ENCODE results near the gene PLB1. TPM values are rescaled to one million over a fixed set of nuclear protein-coding genes. Genes with fewer than 3 reads are reported as not detected.

The PLB1 gene
- polyA plus RNA-seq, 1 donor from 2014 or later = 2.8 TPM

DNA sequence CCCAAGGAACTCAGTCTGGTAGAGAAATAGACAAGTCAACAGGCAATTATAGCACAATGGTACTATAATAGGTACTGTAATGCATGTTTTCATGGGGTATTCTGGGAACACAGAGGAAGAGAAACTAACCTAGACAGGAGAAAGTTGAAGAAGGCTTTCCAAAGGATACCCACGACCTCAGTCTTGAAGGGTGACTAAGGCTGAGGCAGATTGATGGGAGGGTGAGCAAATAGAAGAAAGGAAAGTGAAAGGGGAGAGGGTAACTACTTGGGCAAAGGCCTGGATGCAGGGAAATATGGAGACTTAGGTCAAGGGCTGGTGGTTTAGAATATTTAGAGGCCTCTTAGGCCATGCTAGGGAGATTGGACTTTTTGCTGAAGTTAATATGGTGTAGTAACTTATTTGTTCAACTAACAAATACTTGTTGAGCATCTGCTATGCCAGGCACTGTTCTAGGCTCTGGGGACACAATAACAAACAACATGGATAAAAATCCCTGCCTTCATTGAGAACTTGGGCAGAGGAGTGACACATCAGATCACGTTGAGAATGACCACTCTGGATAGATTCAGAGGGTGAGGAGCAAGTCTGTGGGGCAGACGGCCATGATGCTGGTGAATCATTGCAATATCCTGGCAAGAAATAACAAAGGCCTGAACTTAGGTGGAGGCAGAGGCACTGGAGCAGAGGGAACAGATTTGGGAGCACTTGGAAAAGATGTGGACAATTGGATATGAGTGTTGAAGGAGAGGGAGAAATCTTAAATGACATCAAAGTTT, 56.4 kb downstream of the PLB1 start:
- H3K36me3 ChIP-seq (ENCODE audit: insufficient read depth, low read length) = no peaks in the 10 kb centered on the region
- no peaks in the 10 kb centered on the region for H4K20me1 ChIP-seq (ENCODE audit: insufficient read depth)
- H3K9me3 ChIP-seq (ENCODE audit: low read length) = no peaks in the 10 kb centered on the region
- no peak overlapping the region for H2AFZ ChIP-seq (ENCODE audit: low read depth, low read length)
- TF ChIP-seq REST (IDR thresholded peaks at IDR 0.05; ENCODE audit: borderline replicate concordance) = no peak
- no peak for TF ChIP-seq SMC3 (conservative IDR thresholded peaks at IDR 0.05; ENCODE audit: poor library complexity)
- no peak for TF ChIP-seq EP300 (conservative IDR thresholded peaks at IDR 0.05; ENCODE audit: poor library complexity, severe bottlenecking)
- no peak for TF ChIP-seq RAD21 (conservative IDR thresholded peaks at IDR 0.05)
- no peak for TF ChIP-seq EZH2 (IDR thresholded peaks at IDR 0.05; ENCODE audit: borderline replicate concordance, insufficient read depth, low read length, poor library complexity, severe bottlenecking)
- no peak for TF ChIP-seq POLR2AphosphoS5 (IDR thresholded peaks at IDR 0.05)
- no peak for TF ChIP-seq MXI1 (conservative IDR thresholded peaks at IDR 0.05; ENCODE audit: poor library complexity, severe bottlenecking)
- TF ChIP-seq TAF1 (IDR thresholded peaks at IDR 0.05; ENCODE audit: low read depth) = no peak
- TF ChIP-seq, protein P1, sequence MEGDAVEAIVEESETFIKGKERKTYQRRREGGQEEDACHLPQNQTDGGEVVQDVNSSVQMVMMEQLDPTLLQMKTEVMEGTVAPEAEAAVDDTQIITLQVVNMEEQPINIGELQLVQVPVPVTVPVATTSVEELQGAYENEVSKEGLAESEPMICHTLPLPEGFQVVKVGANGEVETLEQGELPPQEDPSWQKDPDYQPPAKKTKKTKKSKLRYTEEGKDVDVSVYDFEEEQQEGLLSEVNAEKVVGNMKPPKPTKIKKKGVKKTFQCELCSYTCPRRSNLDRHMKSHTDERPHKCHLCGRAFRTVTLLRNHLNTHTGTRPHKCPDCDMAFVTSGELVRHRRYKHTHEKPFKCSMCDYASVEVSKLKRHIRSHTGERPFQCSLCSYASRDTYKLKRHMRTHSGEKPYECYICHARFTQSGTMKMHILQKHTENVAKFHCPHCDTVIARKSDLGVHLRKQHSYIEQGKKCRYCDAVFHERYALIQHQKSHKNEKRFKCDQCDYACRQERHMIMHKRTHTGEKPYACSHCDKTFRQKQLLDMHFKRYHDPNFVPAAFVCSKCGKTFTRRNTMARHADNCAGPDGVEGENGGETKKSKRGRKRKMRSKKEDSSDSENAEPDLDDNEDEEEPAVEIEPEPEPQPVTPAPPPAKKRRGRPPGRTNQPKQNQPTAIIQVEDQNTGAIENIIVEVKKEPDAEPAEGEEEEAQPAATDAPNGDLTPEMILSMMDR (IDR thresholded peaks at IDR 0.05; ENCODE audit: poor library complexity, severe bottlenecking) = no peak
- H3K4me3 ChIP-seq (ENCODE audit: low read length) = no peak overlapping the region
- no peaks in the 10 kb centered on the region for H3K9me2 ChIP-seq (ENCODE audit: insufficient read depth, low read length)
- H3K9ac ChIP-seq (ENCODE audit: low read length) = no peak overlapping the region
- no peak overlapping the region for H3K27ac ChIP-seq (ENCODE audit: low read length)
- no peaks in the 10 kb centered on the region for H3K27me3 ChIP-seq (ENCODE audit: insufficient read depth, low read depth, low read length)
- H3K79me2 ChIP-seq (replicated peaks; ENCODE audit: insufficient read depth, low read length) = no peaks in the 10 kb centered on the region
- H3F3A ChIP-seq (ENCODE audit: insufficient read depth, low read length, poor library complexity, severe bottlenecking) = no peaks in the 10 kb centered on the region
- H3K4me2 ChIP-seq (ENCODE audit: low read length) = no peak overlapping the region

DNA sequence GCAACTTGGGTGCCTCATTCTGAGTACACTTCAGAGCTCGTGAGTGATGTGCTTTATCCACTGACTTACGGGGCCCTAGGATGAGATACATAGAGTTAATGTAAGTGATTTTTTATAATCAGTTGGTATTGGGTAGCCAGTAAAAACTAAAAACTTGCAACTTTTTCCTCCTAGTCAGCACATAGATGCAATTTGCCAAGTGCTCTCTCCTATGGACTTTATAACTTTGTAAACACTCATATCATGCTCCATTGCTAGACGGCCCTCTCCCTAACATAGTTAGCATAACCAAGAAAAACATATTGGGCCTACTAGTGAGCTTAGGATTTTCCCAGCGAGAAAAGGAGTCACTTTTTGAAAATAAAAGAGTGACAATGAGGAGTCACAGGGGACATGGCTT, 60.4 kb downstream of the PLB1 start:
- no peaks in the 10 kb centered on the region for H3K27me3 ChIP-seq (ENCODE audit: insufficient read depth, low read depth, low read length)
- no peak for TF ChIP-seq REST (IDR thresholded peaks at IDR 0.05; ENCODE audit: borderline replicate concordance)
- no peak for TF ChIP-seq RAD21 (conservative IDR thresholded peaks at IDR 0.05)
- TF ChIP-seq SMC3 (conservative IDR thresholded peaks at IDR 0.05; ENCODE audit: poor library complexity) = no peak
- no peak for TF ChIP-seq EZH2 (IDR thresholded peaks at IDR 0.05; ENCODE audit: borderline replicate concordance, insufficient read depth, low read length, poor library complexity, severe bottlenecking)
- TF ChIP-seq, protein P1 (IDR thresholded peaks at IDR 0.05; ENCODE audit: poor library complexity, severe bottlenecking) = no peak
- TF ChIP-seq POLR2AphosphoS5 (IDR thresholded peaks at IDR 0.05) = no peak
- no peak for TF ChIP-seq MXI1 (conservative IDR thresholded peaks at IDR 0.05; ENCODE audit: poor library complexity, severe bottlenecking)
- TF ChIP-seq TAF1 (IDR thresholded peaks at IDR 0.05; ENCODE audit: low read depth) = no peak
- TF ChIP-seq EP300 (conservative IDR thresholded peaks at IDR 0.05; ENCODE audit: poor library complexity, severe bottlenecking) = no peak
- H2AFZ ChIP-seq (ENCODE audit: low read depth, low read length) = no peak overlapping the region
- H3K9ac ChIP-seq (ENCODE audit: low read length) = no peak overlapping the region
- no peaks in the 10 kb centered on the region for H3F3A ChIP-seq (ENCODE audit: insufficient read depth, low read length, poor library complexity, severe bottlenecking)
- H3K27ac ChIP-seq (ENCODE audit: low read length) = no peak overlapping the region
- H3K4me2 ChIP-seq (ENCODE audit: low read length) = no peak overlapping the region
- no peaks in the 10 kb centered on the region for H3K36me3 ChIP-seq (ENCODE audit: insufficient read depth, low read length)
- H3K79me2 ChIP-seq (replicated peaks; ENCODE audit: insufficient read depth, low read length) = no peaks in the 10 kb centered on the region
- no peak overlapping the region for H3K4me3 ChIP-seq (ENCODE audit: low read length)
- H3K9me2 ChIP-seq (ENCODE audit: insufficient read depth, low read length) = no peaks in the 10 kb centered on the region
- no peaks in the 10 kb centered on the region for H4K20me1 ChIP-seq (ENCODE audit: insufficient read depth)
- H3K9me3 ChIP-seq (ENCODE audit: low read length) = no peaks in the 10 kb centered on the region

Data from neural cell (in vitro differentiated cells).